HG03342 (cell line): ENCODE measurements around the gene GABRB2.
"Not testable (repeated sequence)": the region's sequence is repeated elsewhere in the genome, so short reads cannot be mapped to it uniquely, and the experiment has no call there.

Experiments used
- ATAC-seq: cut with Tn5 transposase; IDR thresholded peaks from one replicate; pipeline ENCODE4 v1.9.1; 2021; ENCODE audit warnings: mild to moderate bottlenecking, moderate library complexity; ENCODE audit not compliant: unreplicated experiment

The GABRB2 gene

DNA sequence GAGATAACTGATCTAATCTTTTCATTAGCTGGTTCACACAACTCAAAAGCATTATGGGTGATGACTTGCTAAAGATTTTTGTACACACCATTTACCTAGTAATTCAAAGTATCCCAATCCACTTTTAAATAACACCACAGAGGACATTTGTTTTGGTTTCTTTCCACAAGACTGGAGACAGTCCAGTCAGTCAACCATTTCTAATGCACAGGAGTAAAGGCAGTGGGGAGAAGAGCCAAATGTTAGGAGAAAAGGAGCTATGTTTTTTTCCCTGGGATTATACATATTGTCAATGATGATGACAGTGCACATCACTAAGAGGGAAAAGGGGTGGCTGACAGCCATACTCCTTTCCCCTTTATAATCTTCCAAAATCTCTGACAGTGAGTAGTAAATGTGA is 240.9 kb downstream of the GABRB2 start:
- no peak for ATAC-seq

DNA sequence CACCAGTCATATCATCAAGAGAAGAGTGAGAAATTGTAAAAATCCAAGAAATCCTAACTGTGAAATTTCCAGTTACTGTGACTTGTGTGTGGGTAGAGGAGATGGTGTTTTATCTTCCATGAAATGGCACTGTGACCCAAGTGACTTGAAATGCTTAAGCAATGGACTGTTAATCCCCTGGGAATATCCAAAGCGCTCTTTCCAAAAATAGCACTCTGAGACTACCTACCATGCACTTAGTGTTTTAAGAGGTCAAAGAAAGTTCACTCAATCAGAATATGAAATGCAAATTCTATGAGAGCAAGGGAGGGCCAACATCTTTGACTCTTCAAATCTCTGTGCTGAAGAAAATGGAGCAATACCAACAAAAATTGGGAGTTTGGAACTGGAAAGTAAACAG is 244.0 kb downstream of the GABRB2 start:
- ATAC-seq, result no peak

DNA sequence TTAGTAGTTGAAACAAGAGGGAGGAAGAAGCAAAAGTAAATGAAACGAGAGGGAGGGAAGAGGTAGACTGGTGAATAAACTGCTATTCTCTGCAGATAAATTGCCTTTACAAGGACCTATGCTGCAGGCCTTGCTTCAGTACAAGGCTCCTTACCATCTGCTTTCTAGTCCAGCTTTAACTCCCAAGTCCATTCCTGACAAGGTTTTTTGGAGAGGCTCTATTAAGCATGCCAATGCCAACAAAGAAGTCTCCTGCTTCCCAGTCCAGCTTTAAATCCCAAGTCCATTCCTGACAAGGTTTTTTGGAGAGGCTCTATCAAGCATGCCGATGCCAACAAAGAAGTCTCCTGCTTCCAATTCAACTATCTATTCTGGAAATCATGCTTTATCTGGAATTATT is 244.9 kb downstream of the GABRB2 start:
- no peak for ATAC-seq

GRCh38 chr5:161299053-161299452 is 247.5 kb downstream of the GABRB2 start:
- peak; percentile 90 for ATAC-seq

GRCh38 chr5:161297388-161297787 is 249.1 kb downstream of the GABRB2 start:
- ATAC-seq, result not testable (repeated sequence)

GRCh38 chr5:161295721-161296250 is 250.7 kb downstream of the GABRB2 start:
- ATAC-seq, result no peak

DNA sequence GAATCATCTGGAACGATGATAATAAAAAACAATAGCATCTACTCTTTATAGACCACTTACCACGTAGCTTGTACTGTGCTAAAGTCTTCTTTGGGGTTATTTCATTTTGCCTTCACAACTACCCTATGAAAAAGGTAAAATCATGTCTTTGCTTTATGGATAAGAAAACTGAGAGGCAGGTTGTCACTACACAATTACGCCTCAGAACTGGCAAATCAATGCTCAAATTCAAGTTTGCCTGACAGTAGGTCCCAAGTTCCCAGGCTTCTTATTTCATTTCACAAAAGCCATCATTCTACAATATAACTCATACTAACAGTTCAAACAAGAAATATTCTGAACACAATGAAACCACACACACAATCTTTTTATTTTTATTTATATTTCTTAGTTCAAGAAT is 258.5 kb downstream of the GABRB2 start:
- no peak for ATAC-seq

GRCh38 chr5:161287436-161287835 is 259.1 kb downstream of the GABRB2 start:
- ATAC-seq, result no peak

DNA sequence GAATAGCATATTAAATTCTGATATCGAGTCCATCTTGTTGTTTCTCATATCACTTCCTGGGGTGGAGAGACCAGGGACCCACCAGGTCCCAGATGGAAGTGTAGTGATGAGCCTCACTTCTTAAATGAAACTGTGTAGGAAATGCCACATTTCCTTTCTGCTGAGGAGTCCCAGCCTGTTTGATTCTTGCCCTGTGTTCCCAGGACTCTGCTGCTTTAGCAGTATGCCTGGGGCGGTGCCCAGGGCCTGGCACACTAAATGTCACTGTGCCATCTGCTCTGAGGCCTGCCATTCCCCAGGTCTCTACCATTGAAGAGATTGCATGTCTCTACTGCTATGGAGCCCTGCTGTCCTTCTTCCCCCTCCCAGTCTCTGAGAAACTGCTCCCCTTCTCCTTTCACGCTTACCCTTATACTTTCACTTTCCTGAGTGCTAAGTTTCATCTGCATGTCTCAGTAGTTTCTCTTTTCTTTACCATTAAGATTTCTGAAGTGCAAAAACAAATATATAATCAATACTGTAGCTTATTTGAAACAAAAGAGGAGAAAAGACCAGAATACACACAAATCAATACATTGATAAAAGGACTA is 260.4 kb downstream of the GABRB2 start:
- peak; percentile 93 for ATAC-seq

DNA sequence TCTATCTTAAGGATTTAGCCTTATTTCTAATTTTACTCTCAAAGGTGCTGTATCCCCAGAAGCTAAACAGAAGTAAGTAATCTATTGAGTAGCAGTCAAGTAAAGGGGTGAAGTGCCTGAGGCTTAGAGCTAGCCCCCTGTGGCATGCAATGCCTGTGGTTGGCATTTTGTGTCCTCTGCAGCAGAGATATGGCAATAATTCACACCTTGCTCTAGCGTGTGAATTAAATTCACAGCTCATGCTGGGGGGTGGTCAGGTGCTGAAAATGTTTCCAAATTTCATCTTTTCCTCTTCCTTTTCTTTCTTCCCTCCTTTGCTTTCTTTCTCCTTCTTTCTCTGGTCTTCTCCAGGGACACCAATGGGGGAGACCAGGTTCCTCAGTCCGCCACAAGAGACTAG is 262.1 kb downstream of the GABRB2 start:
- no peak for ATAC-seq

DNA sequence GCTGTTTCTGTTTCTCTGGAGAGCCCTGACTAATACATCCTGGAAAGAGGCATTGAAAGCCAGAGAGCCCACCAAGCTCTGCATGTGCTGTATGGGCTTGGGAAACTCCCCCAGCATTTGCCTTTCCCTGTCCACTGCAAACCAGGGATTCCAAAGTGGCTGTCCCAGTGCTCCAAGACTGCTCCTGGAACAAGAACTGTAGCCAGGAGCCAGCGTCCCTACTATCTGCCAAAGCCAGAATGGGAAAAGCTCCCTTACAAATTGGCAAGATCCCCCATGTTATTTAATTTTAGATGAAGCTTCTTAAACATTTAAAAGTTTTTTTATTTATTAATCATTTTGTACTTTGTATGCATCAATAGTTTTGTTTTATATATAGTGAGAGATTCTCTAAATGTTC is 263.2 kb downstream of the GABRB2 start:
- no peak for ATAC-seq

DNA sequence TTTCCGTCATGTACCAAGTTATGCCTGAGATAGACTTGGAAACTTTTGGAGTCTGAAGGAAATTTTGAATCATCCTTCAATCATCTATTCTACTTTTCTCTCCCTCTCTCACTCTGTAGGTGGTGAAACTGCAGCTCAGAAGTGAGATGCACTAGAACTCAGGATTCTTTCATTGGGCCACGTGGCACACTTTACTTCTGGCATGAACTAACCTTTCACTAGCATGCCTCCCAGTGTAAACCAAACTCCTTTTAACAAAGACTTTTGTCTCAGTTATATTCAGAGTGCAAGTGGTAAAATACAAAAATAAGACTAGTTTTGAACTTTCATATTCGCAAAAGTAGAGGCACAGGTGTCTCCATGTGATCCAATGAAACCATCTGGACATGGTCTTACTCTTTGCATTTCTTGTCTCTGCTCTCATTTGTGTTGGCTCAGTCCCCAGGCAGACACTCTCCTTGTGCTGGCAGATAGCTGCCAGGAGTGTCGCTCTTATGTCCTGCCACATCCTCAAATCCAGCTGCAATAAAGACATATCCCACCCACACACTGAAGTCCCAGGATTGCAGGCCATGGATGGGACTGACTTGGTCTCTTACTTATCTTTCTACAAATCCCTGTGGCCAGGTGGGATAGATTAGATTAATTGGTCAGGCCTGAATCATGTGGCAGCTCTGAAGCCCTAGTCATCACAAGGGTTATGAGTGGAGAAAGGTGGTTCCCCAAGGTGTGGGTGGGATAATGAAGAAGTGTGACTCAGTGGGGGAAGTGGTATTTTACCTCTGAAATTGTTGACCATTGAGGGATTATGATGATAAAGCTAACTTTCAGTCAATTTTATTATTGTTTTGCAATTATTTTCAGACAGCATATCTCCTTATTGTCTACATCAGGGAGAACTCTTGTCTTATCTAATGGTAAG is 267.5 kb downstream of the GABRB2 start:
- ATAC-seq, result no peak

DNA sequence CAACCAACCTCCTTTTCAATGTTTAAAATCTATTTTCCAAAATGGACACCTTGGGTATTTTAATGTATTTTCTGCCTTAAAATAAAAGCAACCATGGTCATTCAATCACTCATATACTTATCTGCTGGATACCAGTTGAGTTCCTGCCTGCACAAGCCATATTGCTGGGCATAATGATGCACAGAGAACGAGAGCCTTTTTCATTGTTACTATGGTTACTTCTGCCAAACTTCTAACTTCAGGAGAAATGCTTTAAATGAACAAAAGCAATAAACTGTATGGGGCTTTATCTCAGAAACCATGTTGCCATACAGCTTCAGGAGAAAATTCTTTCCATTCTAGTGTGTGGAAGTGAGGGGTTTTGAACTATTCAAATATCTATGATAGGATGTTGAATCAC is 269.5 kb downstream of the GABRB2 start:
- no peak for ATAC-seq

DNA sequence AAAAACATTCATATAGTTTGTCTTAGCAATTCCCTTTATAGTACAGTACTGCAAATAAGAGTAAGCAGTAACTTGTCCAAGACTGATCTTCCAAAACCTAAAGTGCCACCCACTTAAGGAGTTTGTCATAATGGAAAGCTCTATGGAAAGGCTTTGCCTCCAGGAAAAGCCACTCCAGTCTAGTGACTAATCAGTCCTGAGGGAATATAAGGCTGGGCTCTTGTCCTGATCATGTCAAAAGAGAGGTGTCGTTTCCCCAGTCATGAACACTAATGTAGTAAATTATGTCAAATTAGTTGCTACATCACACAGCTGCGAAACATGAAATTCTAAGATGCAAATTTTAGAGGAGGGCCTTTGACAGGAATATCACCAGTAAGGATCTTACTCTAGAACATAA is 271.6 kb downstream of the GABRB2 start:
- no peak for ATAC-seq

DNA sequence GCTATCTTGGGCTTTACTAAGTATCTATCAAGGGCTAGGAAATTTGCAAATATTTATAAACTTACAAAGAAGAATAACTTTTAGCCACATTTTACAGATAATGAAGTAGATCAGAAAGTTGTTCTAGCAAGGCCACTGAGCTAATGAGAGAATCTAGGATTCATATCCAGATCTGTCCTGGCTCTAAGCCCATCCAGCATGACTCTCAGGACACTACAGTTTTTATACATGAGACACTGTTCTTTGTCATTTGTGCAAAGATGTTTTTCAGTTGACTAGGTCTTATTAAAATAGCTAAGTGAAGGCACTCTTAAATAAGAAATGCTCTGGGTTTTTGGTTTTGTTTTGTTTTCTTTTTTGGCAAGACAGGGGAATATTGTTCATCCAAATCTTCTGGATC is 273.1 kb downstream of the GABRB2 start:
- ATAC-seq, result no peak

DNA sequence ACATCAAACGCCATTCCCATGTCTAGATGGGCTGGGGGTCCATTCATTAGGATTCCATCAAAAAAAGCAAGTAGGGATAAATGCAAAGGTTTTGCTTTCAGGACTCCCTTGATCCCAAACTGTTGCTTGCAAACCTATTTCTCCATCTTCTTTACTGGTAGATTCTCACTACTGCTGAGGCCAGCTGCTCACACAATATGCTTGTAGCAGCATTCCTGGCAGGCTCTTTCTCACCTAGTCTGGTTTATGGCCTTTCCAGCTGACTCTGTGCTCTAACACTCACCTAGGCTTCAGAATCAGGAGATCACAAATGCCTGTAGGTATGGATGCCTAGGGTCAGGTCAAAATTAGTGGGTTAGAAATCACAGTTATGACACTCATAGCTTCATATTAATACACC is 274.7 kb downstream of the GABRB2 start:
- no peak for ATAC-seq

- ATAC-seq, result no peak
These were observed 277.4 kb downstream of the GABRB2 start for GRCh38 chr5:161269125-161269524.

- no peak for ATAC-seq
These were observed 279.6 kb downstream of the GABRB2 start for GRCh38 chr5:161266954-161267353.

DNA sequence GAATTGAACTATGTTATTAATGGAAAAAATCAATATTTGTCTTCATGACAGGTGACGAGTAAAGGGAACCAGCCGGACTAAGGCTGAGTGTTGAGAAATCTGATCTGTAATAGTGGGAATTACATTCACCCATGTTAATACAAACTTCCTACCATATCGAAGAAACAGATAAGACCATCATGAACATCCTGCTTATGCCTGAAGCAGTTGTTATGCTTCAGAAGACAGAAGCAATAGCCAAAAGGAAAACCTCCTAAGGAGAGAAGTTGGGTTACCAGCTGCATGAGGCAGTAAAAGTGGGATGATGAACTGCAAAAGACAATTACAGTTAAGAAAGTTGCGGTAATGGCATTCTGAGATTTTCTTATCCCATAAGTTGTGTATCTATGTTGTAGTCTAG is 281.5 kb downstream of the GABRB2 start:
- ATAC-seq, result no peak

DNA sequence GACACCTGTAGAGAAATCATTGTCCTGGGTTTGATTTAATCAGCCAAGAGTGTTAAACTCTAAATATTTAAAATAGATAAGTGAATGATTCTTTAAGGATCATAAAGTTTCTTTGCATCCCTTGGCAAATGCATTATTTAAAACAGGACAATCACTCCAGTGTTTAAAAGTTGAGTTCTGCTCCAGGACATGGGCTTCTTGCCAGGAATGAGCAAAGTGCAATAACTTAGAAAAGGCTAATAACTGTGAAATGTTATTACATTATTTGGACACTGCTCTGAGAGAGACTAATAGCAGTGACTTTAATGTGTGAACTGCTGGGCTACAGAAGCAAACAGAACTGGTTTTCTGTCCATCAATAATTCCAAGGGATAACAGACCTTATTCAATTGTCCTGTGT is 283.3 kb downstream of the GABRB2 start:
- ATAC-seq, result no peak

- ATAC-seq, result peak; percentile 42
These were observed 284.7 kb downstream of the GABRB2 start for GRCh38 chr5:161261668-161262323.

DNA sequence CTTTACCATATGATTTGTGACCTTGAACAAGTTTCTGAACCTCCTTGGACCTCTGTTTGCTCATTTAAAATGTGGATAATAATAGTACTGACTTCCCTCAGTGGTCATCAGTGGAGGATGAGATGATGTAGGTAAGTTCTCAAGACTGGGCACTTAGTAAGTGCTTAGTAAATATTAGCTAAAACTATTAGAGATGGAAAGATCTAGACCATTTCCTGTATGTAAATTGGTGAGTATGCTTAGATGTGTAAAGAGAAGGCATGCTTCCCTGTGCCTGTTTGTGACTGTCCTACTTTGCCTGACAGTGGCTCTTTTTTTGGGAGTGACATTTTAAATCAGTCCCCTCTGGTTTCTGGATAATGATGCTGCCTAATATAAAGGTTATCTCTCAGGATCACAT is 288.1 kb downstream of the GABRB2 start:
- ATAC-seq, result no peak
